ENCODE data around the gene FOSL1. TPM values are rescaled to one million over a fixed set of nuclear protein-coding genes. Genes with fewer than 3 reads are reported as not detected.

The FOSL1 gene
- total RNA-seq, 6 experiments from 2014 or later = 0.35 to 1.2 (median 0.89) TPM; not detected in 2

DNA sequence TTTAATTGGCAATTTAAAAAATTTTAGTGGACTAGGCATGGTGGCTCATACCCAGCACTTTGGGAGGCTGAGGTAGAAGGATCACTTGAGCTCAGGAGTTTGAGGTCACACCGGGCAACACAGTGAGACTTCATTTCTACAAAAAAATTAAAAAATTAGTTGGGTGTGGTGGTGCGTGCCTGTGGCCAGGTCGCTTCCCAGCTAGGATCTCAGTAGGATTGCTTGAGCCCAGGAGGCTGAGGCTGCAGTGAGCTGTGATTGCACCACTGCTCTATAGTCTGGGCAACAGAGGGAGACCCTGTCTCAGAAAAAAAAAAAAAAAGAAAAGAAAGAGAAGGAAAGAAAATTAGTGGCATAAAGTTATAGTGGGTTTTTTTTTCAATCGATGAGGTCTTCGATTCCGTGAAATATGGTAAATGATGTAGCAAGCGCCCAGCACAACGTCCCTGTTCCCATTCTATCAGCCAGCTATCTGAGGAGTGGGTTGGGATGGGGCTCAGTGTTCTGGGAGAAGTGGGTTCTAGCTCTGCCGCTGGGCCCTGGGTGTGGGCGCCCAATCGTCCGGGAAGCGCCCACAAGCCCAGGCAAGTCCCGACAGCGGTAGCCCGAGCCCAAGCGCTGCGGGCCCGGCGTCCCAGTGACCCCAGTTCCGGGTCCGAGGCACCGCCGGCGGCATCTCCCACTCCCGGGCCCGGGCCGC lies 1.4 kb downstream of the FOSL1 start:
- WGBS (ENCODE audit: insufficient coverage, low coverage, low lambda C conversion rate, missing lambda C conversion rate) = 80% methylated on average over 8 of the region's 28 CpGs
- ATAC-seq = no peak
- no peak for DNase-seq
- intact Hi-C loops (cut with DNase I) = no loop called here
- TF ChIP-seq CTCF (IDR thresholded peaks at IDR 0.05) = no peak
- no peak for TF ChIP-seq POLR2A (IDR thresholded peaks at IDR 0.05)
- Histone ChIP-seq H3K4me3 (peak overlapping the region; percentile 40 to 49 (median 47)), H3K4me1 (peaks cover 0 to 9% (median 3%) of the 10 kb centered on the region in 4 donors), H3K27ac (no peak overlapping the region), H3K27me3 (no peaks in the 10 kb centered on the region), H3K9me3 (no peaks in the 10 kb centered on the region), H3K36me3 (no peaks in the 10 kb centered on the region)

DNA sequence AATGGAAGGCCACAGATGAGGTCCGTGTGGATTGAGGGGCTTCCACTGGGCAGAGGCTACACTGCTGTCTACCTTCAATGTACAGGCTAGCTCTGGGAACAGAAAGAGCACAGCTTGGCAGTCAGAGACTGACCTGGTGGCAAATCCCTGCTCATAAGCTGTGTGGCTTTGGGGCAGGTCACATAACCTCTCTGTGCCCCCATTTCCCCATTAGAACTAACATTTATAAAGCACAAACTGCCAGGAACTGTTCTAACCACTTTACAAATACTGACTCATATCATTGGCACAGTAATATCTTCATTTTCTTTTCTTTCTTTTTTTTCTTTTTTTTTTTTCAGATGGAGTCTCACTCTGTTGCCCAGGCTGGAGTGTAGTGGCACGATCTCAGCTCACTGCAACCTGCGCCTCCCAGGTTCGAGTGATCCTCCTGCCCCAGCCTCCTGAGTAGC lies 3.1 kb downstream of the FOSL1 start:
- Histone ChIP-seq H3K9me3 (no peaks in the 10 kb centered on the region), H3K4me3 (no peak overlapping the region), H3K36me3 (no peaks in the 10 kb centered on the region), H3K27ac (no peak overlapping the region), H3K4me1 (peaks cover 0 to 9% (median 3%) of the 10 kb centered on the region in 4 donors), H3K27me3 (no peaks in the 10 kb centered on the region)
- WGBS (ENCODE audit: insufficient coverage, low coverage, low lambda C conversion rate, missing lambda C conversion rate) = 94% methylated on average over 3 of the region's 4 CpGs
- DNase-seq = no peak
- intact Hi-C loops (cut with DNase I) = no loop called here
- no peak for ATAC-seq
- TF ChIP-seq POLR2A (IDR thresholded peaks at IDR 0.05) (no peak), CTCF (IDR thresholded peaks at IDR 0.05) (no peak)

DNA sequence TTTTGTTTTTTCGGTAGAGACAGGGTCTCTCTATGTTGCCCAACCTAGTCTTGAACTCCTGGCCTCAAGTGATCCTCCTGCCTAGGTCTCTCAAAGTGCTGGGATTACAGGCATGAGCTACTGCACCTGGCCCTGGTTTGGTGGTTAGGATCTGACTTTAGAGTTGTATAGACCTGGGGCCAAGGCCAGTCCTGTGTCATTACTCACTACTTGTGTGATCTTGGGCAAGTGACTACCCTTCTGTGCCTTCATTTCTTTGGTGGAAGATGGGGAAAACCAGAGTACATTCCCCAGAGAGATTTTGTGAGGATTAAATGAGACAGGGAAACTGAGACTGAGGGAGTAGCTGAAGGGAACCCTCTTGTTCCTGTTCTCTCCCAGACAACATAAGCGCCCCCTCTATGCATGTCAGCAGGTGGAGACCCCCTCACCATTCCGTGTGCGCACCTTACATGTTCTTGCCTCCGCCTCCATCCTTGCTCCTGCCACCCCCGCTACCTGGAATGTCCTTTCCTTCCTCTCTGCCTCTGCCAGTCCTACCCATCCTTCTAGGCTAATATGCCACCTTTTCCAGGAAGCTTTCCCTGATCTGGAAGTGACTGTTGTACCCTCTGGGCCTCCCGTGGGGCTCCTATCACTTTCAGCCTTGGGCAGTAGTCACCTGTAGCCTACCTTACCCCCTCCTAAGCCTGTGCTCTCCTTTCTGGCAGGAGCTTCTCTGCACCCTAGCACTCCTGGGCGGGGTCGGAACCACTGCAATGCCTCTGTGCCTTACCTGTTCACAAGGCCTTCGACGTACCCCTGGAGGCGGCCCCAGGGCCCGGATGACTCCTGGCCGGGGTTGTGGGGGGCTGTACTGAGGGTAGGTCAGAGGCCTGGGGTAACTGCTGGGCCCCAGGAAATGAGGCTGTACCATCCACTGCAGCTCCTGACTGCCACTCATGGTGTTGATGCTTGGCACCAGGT lies 3.9 kb downstream of the FOSL1 start:
- Histone ChIP-seq H3K27me3 (no peaks in the 10 kb centered on the region), H3K27ac (no peak overlapping the region), H3K4me1 (peaks cover 0 to 13% (median 3%) of the 10 kb centered on the region in 4 donors), H3K4me3 (no peak overlapping the region), H3K9me3 (no peaks in the 10 kb centered on the region), H3K36me3 (no peaks in the 10 kb centered on the region)
- WGBS (ENCODE audit: insufficient coverage, low coverage, low lambda C conversion rate, missing lambda C conversion rate) = 90% methylated on average over 9 of the region's 14 CpGs
- DNase-seq (no peak), ATAC-seq (no peak)
- intact Hi-C loops (cut with DNase I) = no loop called here
- no peak for TF ChIP-seq CTCF (IDR thresholded peaks at IDR 0.05)
- TF ChIP-seq POLR2A (IDR thresholded peaks at IDR 0.05) = no peak

DNA sequence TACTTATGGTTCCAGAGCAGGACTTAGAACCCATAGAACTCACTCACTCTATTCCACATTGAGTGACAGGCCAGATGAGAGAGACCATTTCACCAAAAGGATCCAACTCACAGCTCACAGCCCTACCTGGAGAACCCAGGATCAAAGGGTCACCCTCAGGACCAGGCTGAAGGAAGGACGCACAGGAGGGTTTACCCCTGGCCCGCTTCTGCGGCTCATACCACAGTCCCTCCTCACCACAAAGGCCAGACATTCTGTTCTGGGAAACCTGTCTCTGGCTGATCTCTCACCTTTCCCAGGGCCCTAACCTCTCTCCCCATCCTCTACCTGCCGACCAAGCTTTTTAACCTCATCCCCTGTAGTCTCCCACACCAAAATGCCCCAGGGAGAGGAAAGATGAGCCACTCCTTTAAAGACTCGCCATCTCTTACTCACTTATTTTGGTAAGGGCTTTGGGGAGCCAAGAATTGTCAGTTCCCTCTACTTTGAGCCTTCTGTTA lies 4.7 kb downstream of the FOSL1 start:
- WGBS (ENCODE audit: insufficient coverage, low coverage, low lambda C conversion rate, missing lambda C conversion rate) = 83% methylated on average over 4 of the region's 5 CpGs
- H3K36me3 ChIP-seq = no peaks in the 10 kb centered on the region
- no peak overlapping the region for H3K4me3 ChIP-seq
- TF ChIP-seq CTCF (IDR thresholded peaks at IDR 0.05) (no peak), POLR2A (IDR thresholded peaks at IDR 0.05) (no peak)
- intact Hi-C loops (cut with DNase I) = no loop called here
- DNase-seq (no peak), ATAC-seq (no peak)
- H3K4me1 ChIP-seq = peaks cover 0 to 19% (median 3%) of the 10 kb centered on the region in 4 donors
- H3K27ac ChIP-seq = no peak overlapping the region
- H3K9me3 ChIP-seq = no peaks in the 10 kb centered on the region
- no peaks in the 10 kb centered on the region for H3K27me3 ChIP-seq
